G401.6 (cell line): ENCODE measurements around the gene ZBTB32.
A peak's percentile ranks its signal among the peaks of the same experiment; 100 is the strongest.

Source experiments
- FAIRE-seq: peaks from 2 replicates; lab custom pipeline; 2012; peaks lifted over from hg19 to GRCh38; lab: Jason Lieb, UNC

The ZBTB32 gene

GRCh38 chr19:35695895-35696422 lies 8.4 kb upstream of the ZBTB32 start:
- no peak for FAIRE-seq

GRCh38 chr19:35696835-35697234 lies 7.5 kb upstream of the ZBTB32 start:
- no peak for FAIRE-seq

- FAIRE-seq, result peak; percentile 97
These were observed 1.9 kb upstream of the ZBTB32 start for GRCh38 chr19:35702223-35703012.

GRCh38 chr19:35703343-35703742 lies 1.0 kb upstream of the ZBTB32 start:
- FAIRE-seq, result no peak

GRCh38 chr19:35708391-35708790 lies 4.0 kb downstream of the ZBTB32 start:
- no peak for FAIRE-seq

- no peak for FAIRE-seq
These were observed 6.7 kb downstream of the ZBTB32 start for GRCh38 chr19:35710784-35711723.

GRCh38 chr19:35712567-35713505 lies 8.5 kb downstream of the ZBTB32 start:
- no peak for FAIRE-seq

GRCh38 chr19:35713506-35713850 lies 9.1 kb downstream of the ZBTB32 start:
- no peak for FAIRE-seq

GRCh38 chr19:35713904-35714495 lies 9.6 kb downstream of the ZBTB32 start:
- FAIRE-seq, result no peak

GRCh38 chr19:35714601-35715354 lies 10.4 kb downstream of the ZBTB32 start:
- FAIRE-seq, result no peak

- FAIRE-seq, result no peak
These were observed 11.0 kb downstream of the ZBTB32 start for GRCh38 chr19:35715355-35715809.

GRCh38 chr19:35715981-35716800 lies 11.8 kb downstream of the ZBTB32 start:
- no peak for FAIRE-seq

GRCh38 chr19:35716801-35717664 lies 12.7 kb downstream of the ZBTB32 start:
- FAIRE-seq, result peak; percentile 92

- no peak for FAIRE-seq
These were observed 13.4 kb downstream of the ZBTB32 start, which contains the start of gene KMT2B for GRCh38 chr19:35717665-35718344. Gene KMT2B (plus strand): TSS chr19:35718003. CDS start chr19:35718019, 16 bp downstream.

- no peak for FAIRE-seq
These were observed 14.1 kb downstream of the ZBTB32 start for GRCh38 chr19:35718345-35719041.

GRCh38 chr19:35719402-35720162 lies 15.2 kb downstream of the ZBTB32 start:
- no peak for FAIRE-seq

GRCh38 chr19:35720163-35720524 lies 15.8 kb downstream of the ZBTB32 start:
- FAIRE-seq, result no peak
